ENCODE results near the gene KRTAP9-6. TPM values are rescaled to one million over a fixed set of nuclear protein-coding genes. Genes with fewer than 3 reads are reported as not detected.

The KRTAP9-6 gene
- total and polyA plus RNA-seq, 4 donors, result not detected

DNA sequence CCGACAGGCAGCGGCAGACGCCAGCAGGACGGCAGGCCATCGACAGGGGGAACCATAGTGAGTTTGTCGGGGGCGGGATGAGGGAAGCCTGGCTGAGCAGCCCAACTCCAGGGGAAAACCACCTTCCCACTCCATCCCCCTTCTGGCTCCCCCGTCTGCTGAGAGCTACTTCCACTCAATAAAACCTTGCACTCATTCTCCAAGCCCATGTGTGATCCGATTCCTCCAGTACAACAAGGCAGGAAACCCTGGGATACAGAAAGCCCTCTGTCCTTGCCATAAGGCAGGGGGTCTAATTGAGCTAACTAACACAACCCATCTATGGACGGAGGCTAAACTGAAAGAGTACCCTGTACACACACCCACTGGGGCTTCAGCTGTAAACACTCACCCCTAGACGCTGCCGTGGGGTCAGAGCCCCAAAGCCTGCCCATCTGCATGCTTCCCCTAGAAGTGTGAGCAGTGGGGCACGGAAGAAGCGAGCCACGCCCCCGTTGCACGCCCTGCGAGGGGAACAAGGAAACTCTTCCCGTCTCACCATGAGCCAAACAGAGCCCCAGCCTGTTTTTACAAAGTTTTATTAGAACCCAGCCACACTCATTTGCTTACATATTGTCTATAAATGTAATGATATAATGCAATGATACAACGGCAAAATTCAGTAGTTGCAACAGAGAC lies 33.4 kb downstream of the KRTAP9-6 start:
- peaks cover 0 to 2% (median 0%) of the 10 kb centered on the region in 5 donors for H3K4me1 ChIP-seq (ENCODE audit: control insufficient read depth in 5 of 5, insufficient read depth in 5 of 5, low read length in 5 of 5)
- peaks cover 0 to 6% (median 0%) of the 10 kb centered on the region in 4 donors for H3K9me3 ChIP-seq (ENCODE audit: control insufficient read depth in 4 of 4, insufficient read depth in 3 of 4, low read length in 3 of 4)
- WGBS, 2 donors, result 89 to 93% methylated on average over 20 of the region's 20 CpGs
- no peak overlapping the region for H3K27ac ChIP-seq (ENCODE audit: low read depth in 1 of 2, low read length in 1 of 2)
- no peak overlapping the region for H3K4me3 ChIP-seq
- DNase-seq (no peak), ATAC-seq (ENCODE audit: insufficient read depth, low FRiP score) (no peak)
- no peaks in the 10 kb centered on the region for H3K27me3 ChIP-seq (ENCODE audit: control insufficient read depth in 3 of 3, insufficient read depth in 3 of 3, low read length in 2 of 3)
- TF ChIP-seq, protein P1, sequence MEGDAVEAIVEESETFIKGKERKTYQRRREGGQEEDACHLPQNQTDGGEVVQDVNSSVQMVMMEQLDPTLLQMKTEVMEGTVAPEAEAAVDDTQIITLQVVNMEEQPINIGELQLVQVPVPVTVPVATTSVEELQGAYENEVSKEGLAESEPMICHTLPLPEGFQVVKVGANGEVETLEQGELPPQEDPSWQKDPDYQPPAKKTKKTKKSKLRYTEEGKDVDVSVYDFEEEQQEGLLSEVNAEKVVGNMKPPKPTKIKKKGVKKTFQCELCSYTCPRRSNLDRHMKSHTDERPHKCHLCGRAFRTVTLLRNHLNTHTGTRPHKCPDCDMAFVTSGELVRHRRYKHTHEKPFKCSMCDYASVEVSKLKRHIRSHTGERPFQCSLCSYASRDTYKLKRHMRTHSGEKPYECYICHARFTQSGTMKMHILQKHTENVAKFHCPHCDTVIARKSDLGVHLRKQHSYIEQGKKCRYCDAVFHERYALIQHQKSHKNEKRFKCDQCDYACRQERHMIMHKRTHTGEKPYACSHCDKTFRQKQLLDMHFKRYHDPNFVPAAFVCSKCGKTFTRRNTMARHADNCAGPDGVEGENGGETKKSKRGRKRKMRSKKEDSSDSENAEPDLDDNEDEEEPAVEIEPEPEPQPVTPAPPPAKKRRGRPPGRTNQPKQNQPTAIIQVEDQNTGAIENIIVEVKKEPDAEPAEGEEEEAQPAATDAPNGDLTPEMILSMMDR (IDR thresholded peaks at IDR 0.05; ENCODE audit: control extremely low read depth, extremely low read depth), result no peak
- no peaks in the 10 kb centered on the region for H3K36me3 ChIP-seq (ENCODE audit: control insufficient read depth in 4 of 4, insufficient read depth in 4 of 4, low read length in 4 of 4)
- no peak overlapping the region for H3K9ac ChIP-seq (ENCODE audit: insufficient read depth in 1 of 2, low read length in 2 of 2)

DNA sequence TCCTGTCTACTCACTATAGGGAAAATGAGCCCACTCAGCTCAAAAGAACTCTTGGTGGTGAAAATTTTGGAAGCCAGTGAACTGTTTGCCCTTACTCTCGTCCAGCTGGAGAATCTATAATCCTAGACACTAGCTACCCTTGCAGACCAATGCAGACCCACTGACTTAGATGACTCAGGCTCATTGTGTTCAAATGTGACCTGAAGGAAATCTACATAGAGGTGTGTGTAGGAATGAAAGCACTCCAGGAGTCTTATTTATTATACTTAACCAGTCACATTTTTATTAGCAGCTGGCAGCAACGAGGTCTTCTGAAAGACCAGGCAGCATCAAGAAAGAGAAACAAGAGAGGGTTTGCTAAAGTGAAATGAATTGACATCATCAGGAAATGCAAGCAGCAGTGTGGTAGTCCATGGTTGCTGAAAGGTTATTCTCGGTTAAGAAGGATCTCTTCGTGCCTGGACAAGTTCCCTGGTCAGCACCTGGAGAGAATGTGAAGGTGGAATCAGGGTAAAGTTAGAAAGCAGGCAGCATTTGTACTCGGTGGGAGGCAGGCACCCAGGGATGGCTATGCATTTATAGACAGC lies 36.1 kb downstream of the KRTAP9-6 start:
- WGBS, 2 donors, result 63 to 70% methylated on average over 5 of the region's 5 CpGs
- Histone ChIP-seq H3K27ac (ENCODE audit: low read depth in 1 of 2, low read length in 1 of 2) (no peak overlapping the region), H3K9me3 (ENCODE audit: control insufficient read depth in 4 of 4, insufficient read depth in 3 of 4, low read length in 3 of 4) (peaks cover 0 to 6% (median 0%) of the 10 kb centered on the region in 4 donors), H3K36me3 (ENCODE audit: control insufficient read depth in 4 of 4, insufficient read depth in 4 of 4, low read length in 4 of 4) (no peaks in the 10 kb centered on the region), H3K27me3 (ENCODE audit: control insufficient read depth in 3 of 3, insufficient read depth in 3 of 3, low read length in 2 of 3) (no peaks in the 10 kb centered on the region), H3K9ac (ENCODE audit: insufficient read depth in 1 of 2, low read length in 2 of 2) (no peak overlapping the region), H3K4me1 (ENCODE audit: control insufficient read depth in 5 of 5, insufficient read depth in 5 of 5, low read length in 5 of 5) (peaks cover 0 to 2% (median 0%) of the 10 kb centered on the region in 5 donors), H3K4me3 (no peak overlapping the region)
- ATAC-seq (ENCODE audit: insufficient read depth, low FRiP score), result no peak
- DNase-seq, result no peak
- TF ChIP-seq, protein P1 (IDR thresholded peaks at IDR 0.05; ENCODE audit: control extremely low read depth, extremely low read depth), result no peak

DNA sequence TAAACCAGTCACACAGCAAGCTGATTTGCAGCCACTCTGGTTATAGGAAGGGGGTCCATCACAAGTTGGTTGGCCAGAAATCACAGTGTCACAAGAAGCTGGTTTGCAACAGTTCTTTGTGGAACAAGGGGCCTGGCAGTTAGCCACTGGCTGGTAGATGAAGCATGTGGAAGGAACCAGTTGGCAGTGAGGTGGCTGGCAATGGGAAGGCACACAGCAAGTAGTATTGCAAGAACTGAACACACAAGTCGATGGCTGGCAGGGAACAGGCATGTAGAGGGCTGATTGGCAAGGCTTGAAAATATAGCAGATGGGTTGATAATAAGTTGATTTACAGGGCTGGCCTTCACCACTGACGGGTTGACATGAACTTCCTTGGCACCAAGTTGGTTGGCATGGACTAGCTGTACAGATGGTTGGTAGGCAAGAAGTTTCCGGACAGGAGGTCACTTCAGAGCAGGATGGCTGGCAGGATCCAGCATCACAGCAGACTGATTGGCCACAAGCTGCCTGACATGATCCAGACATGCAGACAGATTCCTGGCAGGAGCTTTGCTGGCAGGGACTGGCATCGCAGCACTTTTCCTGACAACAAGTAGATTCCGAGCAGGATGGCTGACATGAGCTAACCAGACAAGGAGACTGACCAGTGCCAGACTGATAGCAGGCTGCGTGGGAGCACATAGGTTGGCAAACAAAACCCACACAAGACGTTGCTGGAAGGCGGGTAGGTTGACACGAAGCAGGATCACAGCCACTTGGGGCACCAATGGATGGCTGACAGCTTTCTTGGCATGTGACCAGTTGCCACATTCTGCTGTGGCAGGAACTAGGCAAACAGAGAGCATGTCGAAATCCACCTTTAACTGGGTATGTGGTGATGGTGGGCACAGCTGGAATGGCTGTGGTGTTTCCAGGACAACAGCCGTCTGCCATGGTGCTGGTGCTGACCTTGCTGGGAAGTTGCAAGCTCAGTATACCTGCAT lies 37.0 kb downstream of the KRTAP9-6 start, which contains the start of gene KRTAP29-1:
TSS of gene KRTAP29-1 (minus strand) at position 936 of the 986 bp plus-strand sequence. CDS start at position 936, 0 bp downstream.
- no peak for ATAC-seq (ENCODE audit: insufficient read depth, low FRiP score)

More for the DNA sequence above, 37.0 kb downstream of the KRTAP9-6 start, which contains the start of gene KRTAP29-1:
- H3K27ac ChIP-seq (ENCODE audit: low read depth in 1 of 2, low read length in 1 of 2), result no peak within 1 kb of the TSS
- H3K9ac ChIP-seq (ENCODE audit: insufficient read depth in 1 of 2, low read length in 2 of 2), result no peak within 1 kb of the TSS
- H3K4me3 ChIP-seq, result no peak within 1 kb of the TSS
- DNase-seq, result no peak
- 55 to 60% methylated on average over 11 of the region's 11 CpGs for WGBS, 2 donors
- H3K9me3 ChIP-seq (ENCODE audit: control insufficient read depth in 4 of 4, insufficient read depth in 3 of 4, low read length in 3 of 4), result peaks cover 0 to 6% (median 0%) of the 10 kb centered on the region in 4 donors
- no peaks in the 10 kb centered on the region for H3K27me3 ChIP-seq (ENCODE audit: control insufficient read depth in 3 of 3, insufficient read depth in 3 of 3, low read length in 2 of 3)
- no peaks in the 10 kb centered on the region for H3K36me3 ChIP-seq (ENCODE audit: control insufficient read depth in 4 of 4, insufficient read depth in 4 of 4, low read length in 4 of 4)
- H3K4me1 ChIP-seq (ENCODE audit: control insufficient read depth in 5 of 5, insufficient read depth in 5 of 5, low read length in 5 of 5), result no peaks in the 10 kb centered on the region
- TF ChIP-seq, protein P1 (IDR thresholded peaks at IDR 0.05; ENCODE audit: control extremely low read depth, extremely low read depth), result no peak
